ENCODE data around the gene HDAC5. TPM values are rescaled to one million over a fixed set of nuclear protein-coding genes. Genes with fewer than 3 reads are reported as not detected.
A peak's percentile ranks its signal among the peaks of the same experiment; 100 is the strongest.

Gene HDAC5
- total RNA-seq, 1 donor from 2014 or later, result 86.9 TPM

DNA sequence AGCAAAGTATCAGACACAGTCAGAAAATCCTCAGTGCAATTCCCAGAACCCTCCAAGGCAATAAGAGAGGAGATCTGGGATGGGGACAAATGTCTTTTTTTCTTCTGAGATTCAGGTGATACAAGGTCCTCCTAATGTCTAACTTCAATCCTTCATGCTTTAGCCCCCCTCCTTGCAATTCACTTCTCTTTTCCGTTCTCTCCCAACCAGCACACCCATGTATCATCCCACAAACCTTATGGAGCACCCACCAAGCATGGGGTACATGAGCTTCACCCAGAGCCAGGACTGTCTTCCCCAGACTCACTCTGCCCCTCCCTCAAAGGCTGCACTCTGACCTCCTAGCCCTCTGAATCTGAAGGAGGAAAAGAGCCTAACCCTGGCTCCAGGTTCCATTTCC, 10.1 kb downstream of the HDAC5 start:
- DNase-seq (ENCODE audit: extremely low spot score in 2 of 2), result no peak
- H3K36me3 ChIP-seq, result peaks cover 0 to 29% of the 10 kb centered on the region in 2 donors
- TF ChIP-seq CTCF (IDR thresholded peaks at IDR 0.05), result no peak
- TF ChIP-seq POLR2AphosphoS5 (IDR thresholded peaks at IDR 0.05; ENCODE audit: insufficient read depth in 1 of 2, low read depth in 1 of 2), result no peak
- no peak for TF ChIP-seq POLR2A (IDR thresholded peaks at IDR 0.05)
- intact Hi-C loops (cut with DNase I), result no loop called here
- H3K4me1 ChIP-seq, result peaks cover 88% of the 10 kb centered on the region
- H3K27ac ChIP-seq, result peak overlapping the region; percentile 96
- H3K4me3 ChIP-seq, result no peak overlapping the region
- no peaks in the 10 kb centered on the region for H3K9me3 ChIP-seq
- no peaks in the 10 kb centered on the region for H3K27me3 ChIP-seq

DNA sequence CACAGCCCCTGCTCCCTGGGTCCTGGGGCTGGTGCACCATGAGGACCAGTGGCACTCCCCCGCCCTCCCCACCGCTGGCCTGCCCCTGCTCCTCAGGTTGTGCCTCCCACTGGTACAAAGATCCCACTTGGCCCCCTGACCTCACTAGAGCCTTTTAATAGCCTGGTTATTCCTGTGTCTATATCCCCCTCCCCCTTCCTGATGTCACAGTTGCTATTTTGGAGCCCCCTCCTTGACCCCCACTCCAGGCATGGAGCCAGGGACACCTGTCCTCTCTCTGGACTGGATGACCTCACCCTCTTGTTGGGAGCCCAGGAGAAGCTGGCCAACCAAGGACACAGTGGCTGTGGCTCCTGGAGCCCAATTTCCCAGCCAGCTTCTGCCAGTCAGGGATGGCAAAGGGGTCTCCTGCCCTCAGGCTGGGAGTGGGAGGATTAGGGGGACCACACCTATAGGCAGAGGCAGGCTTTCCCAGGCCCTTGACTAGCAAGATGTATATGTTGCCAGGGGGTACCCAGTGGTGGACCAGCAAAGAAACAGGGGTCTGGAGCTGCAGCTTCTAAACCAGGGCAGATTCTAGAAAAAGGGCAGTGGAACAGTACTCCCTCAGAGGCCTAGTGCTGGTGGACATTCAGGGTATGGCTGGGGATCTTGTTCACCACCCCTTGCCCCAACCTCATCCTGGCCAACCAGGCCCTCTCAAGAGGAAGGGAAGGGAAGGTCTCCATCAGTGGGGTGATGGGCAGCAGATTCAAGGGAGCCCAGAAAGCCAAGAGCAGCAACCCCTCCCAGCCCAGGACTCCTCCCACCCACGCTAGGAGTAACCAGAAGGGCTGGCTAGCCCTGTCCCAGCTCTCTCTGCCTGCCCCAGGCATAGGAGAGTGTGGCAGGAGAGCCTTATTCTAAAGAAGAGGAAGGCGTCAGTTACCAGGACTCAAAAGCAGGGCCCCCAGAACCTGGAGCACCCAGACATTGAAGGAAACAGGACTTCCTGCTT, 10.9 kb downstream of the HDAC5 start:
- peak overlapping the region; percentile 96 for H3K27ac ChIP-seq
- H3K9me3 ChIP-seq, result no peaks in the 10 kb centered on the region
- TF ChIP-seq POLR2AphosphoS5 (IDR thresholded peaks at IDR 0.05; ENCODE audit: insufficient read depth in 1 of 2, low read depth in 1 of 2), result no peak
- TF ChIP-seq POLR2A (IDR thresholded peaks at IDR 0.05), result no peak
- no peak for TF ChIP-seq CTCF (IDR thresholded peaks at IDR 0.05)
- H3K4me3 ChIP-seq, result no peak overlapping the region
- peaks cover 0 to 29% of the 10 kb centered on the region in 2 donors for H3K36me3 ChIP-seq
- no peak for DNase-seq (ENCODE audit: extremely low spot score in 2 of 2)
- H3K4me1 ChIP-seq, result peaks cover 88% of the 10 kb centered on the region
- intact Hi-C loops (cut with DNase I), result no loop called here
- no peaks in the 10 kb centered on the region for H3K27me3 ChIP-seq

GRCh38 chr17:44111777-44112176, 11.7 kb downstream of the HDAC5 start:
- intact Hi-C loops (cut with DNase I), result no loop called here
- peak overlapping the region in 1 of 2 donors; percentile 17 for H3K4me3 ChIP-seq
- peaks cover 93% of the 10 kb centered on the region for H3K4me1 ChIP-seq
- peaks cover 0 to 29% of the 10 kb centered on the region in 2 donors for H3K36me3 ChIP-seq
- H3K27ac ChIP-seq, result peak overlapping the region; percentile 96
- DNase-seq (ENCODE audit: extremely low spot score in 2 of 2), result peak in 1 of 2 donors; percentile 61
- no peak for TF ChIP-seq POLR2A (IDR thresholded peaks at IDR 0.05)
- TF ChIP-seq POLR2AphosphoS5 (IDR thresholded peaks at IDR 0.05; ENCODE audit: insufficient read depth in 1 of 2, low read depth in 1 of 2), result no peak
- no peak for TF ChIP-seq CTCF (IDR thresholded peaks at IDR 0.05)
- H3K27me3 ChIP-seq, result no peaks in the 10 kb centered on the region
- no peaks in the 10 kb centered on the region for H3K9me3 ChIP-seq

GRCh38 chr17:44110823-44111633, 12.4 kb downstream of the HDAC5 start:
- H3K4me1 ChIP-seq, result peaks cover 98% of the 10 kb centered on the region
- peak; percentile 96 for DNase-seq (ENCODE audit: extremely low spot score in 2 of 2)
- TF ChIP-seq CTCF (IDR thresholded peaks at IDR 0.05) (no peak), POLR2A (IDR thresholded peaks at IDR 0.05) (peak in 1 of 2 donors; percentile 47), POLR2AphosphoS5 (IDR thresholded peaks at IDR 0.05; ENCODE audit: insufficient read depth in 1 of 2, low read depth in 1 of 2) (peak; percentile 94 to 96)
- H3K9me3 ChIP-seq, result no peaks in the 10 kb centered on the region
- peak overlapping the region; percentile 96 for H3K27ac ChIP-seq
- H3K27me3 ChIP-seq, result no peaks in the 10 kb centered on the region
- H3K36me3 ChIP-seq, result peaks cover 0 to 23% of the 10 kb centered on the region in 2 donors
- peak overlapping the region; percentile 17 to 42 for H3K4me3 ChIP-seq
- intact Hi-C loops (cut with DNase I), result no loop called here
